Transverse colon (tissue), 4 donors: ENCODE data around the gene NEXN.

Experiments
- POLR2A ChIP-seq: fragments of 450-650 bp; IDR thresholded peaks from one replicate; pipeline ENCODE4 v1.6.1; 2016; ENCODE audit warnings: antibody characterized with exemption, mild to moderate bottlenecking, moderate library complexity
- POLR2AphosphoS5 ChIP-seq, 3 donors: sonication (generic); formaldehyde crosslinking; IDR thresholded peaks; one replicate each; pipeline ENCODE4 v1.6.1; 2016; ENCODE audit warnings: antibody characterized with exemption in 3 of 3
- TF ChIP-seq, protein P1 (sequence below), 5 experiments: fragments of 200-600 bp in 3 of 5; fragments of 450-650 bp in 2 of 5; sonication (generic) in 3 of 5; IDR thresholded peaks; 1 replicate in 2 of 5; 2 replicates in 3 of 5; pipeline ENCODE4 v1.5.1; 2016 to 2017; ENCODE audit warnings: antibody characterized with exemption in 5 of 5, inconsistent platforms in 3 of 5, mild to moderate bottlenecking in 2 of 5, moderate library complexity in 1 of 5

- TF ChIP-seq POLR2A (no peak), POLR2AphosphoS5 (IDR thresholded peaks at IDR 0.05) (no peak)
- TF ChIP-seq, protein P1, sequence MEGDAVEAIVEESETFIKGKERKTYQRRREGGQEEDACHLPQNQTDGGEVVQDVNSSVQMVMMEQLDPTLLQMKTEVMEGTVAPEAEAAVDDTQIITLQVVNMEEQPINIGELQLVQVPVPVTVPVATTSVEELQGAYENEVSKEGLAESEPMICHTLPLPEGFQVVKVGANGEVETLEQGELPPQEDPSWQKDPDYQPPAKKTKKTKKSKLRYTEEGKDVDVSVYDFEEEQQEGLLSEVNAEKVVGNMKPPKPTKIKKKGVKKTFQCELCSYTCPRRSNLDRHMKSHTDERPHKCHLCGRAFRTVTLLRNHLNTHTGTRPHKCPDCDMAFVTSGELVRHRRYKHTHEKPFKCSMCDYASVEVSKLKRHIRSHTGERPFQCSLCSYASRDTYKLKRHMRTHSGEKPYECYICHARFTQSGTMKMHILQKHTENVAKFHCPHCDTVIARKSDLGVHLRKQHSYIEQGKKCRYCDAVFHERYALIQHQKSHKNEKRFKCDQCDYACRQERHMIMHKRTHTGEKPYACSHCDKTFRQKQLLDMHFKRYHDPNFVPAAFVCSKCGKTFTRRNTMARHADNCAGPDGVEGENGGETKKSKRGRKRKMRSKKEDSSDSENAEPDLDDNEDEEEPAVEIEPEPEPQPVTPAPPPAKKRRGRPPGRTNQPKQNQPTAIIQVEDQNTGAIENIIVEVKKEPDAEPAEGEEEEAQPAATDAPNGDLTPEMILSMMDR (IDR thresholded peaks at IDR 0.05), result no peak
Observed at GRCh38 chr1:77847621-77848080, 40.8 kb upstream of the NEXN start.
